DOHH2 (cell line): ENCODE data around the gene MEOX1.

Experiments
- H3F3A ChIP-seq: fragments of 200-600 bp; sonication (generic), shearing (Covaris generic); 2 replicates; pipeline ENCODE4 v1.6.0; 2016; ENCODE audit warnings: antibody characterized with exemption, mild to moderate bottlenecking; ENCODE audit not compliant: control insufficient read depth, insufficient read depth
- H3K27ac ChIP-seq: fragments of 200-600 bp; sonication (generic); 2 replicates; pipeline ENCODE4 v1.5.1; 2014; ENCODE audit warnings: low read depth, mild to moderate bottlenecking, low read length, moderate library complexity
- H3K27me3 ChIP-seq: fragments of 200-600 bp; sonication (generic); 2 replicates; pipeline ENCODE4 v1.6.1; 2014; ENCODE audit warnings: mild to moderate bottlenecking, low read length, mixed read lengths; ENCODE audit not compliant: control insufficient read depth
- H3K36me3 ChIP-seq: fragments of 200-600 bp; sonication (generic); 2 replicates; pipeline ENCODE4 v1.6.1; 2014; ENCODE audit warnings: mild to moderate bottlenecking, low read length, moderate library complexity, mixed read lengths; ENCODE audit not compliant: control insufficient read depth
- H3K4me1 ChIP-seq: fragments of 200-600 bp; sonication (generic); 2 replicates; pipeline ENCODE4 v1.6.1; 2014; ENCODE audit warnings: mild to moderate bottlenecking, low read length, mixed read lengths; ENCODE audit not compliant: control insufficient read depth
- H3K4me2 ChIP-seq: fragments of 200-600 bp; sonication (generic); 2 replicates; pipeline ENCODE4 v1.6.0; 2014; ENCODE audit warnings: mild to moderate bottlenecking, low read length, moderate library complexity
- H3K4me3 ChIP-seq: fragments of 200-600 bp; sonication (generic); 2 replicates; pipeline ENCODE4 v1.5.1; 2014; ENCODE audit warnings: mild to moderate bottlenecking, low read length, mixed read lengths
- H3K79me2 ChIP-seq: fragments of 200-600 bp; sonication (generic); 2 replicates; pipeline ENCODE4 v1.6.1; 2014; ENCODE audit warnings: mild to moderate bottlenecking, low read length, mixed read lengths; ENCODE audit not compliant: control insufficient read depth
- H3K9me2 ChIP-seq: fragments of 200-600 bp; sonication (generic); replicated peaks from 2 replicates; pipeline ENCODE4 v1.6.1; 2014; ENCODE audit warnings: mild to moderate bottlenecking, low read length, mixed read lengths; ENCODE audit not compliant: control insufficient read depth
- H3K9me3 ChIP-seq: fragments of 200-600 bp; sonication (generic); 2 replicates; pipeline ENCODE4 v1.6.1; 2014; ENCODE audit warnings: antibody characterized with exemption, low read length, mixed read lengths; ENCODE audit not compliant: control insufficient read depth, insufficient read depth
- H4K20me1 ChIP-seq: fragments of 200-600 bp; sonication (generic); 2 replicates; pipeline ENCODE4 v1.6.0; 2014; ENCODE audit warnings: low read depth, mild to moderate bottlenecking, antibody characterized with exemption, low read length, moderate library complexity; ENCODE audit not compliant: control insufficient read depth, insufficient read depth
- CTCF ChIP-seq: fragments of 200-600 bp; sonication (generic); IDR thresholded peaks from one replicate; pipeline ENCODE4 v1.5.1; 2014; ENCODE audit warnings: antibody characterized with exemption, mild to moderate bottlenecking, low read depth, low read length; ENCODE audit not compliant: poor library complexity, severe bottlenecking
- EZH2phosphoT487 ChIP-seq: fragments of 200-600 bp; sonication (generic); IDR thresholded peaks from 2 replicates; pipeline ENCODE4 v1.6.1; 2017; ENCODE audit warnings: borderline replicate concordance, mild to moderate bottlenecking, antibody characterized with exemption, low read length, moderate library complexity, mixed read lengths

Gene MEOX1

GRCh38 chr17:43667506-43667905 is 5.8 kb upstream of the MEOX1 start:
- Histone ChIP-seq H4K20me1 (no peaks in the 10 kb centered on the region), H3K79me2 (no peaks in the 10 kb centered on the region), H3K4me1 (no peaks in the 10 kb centered on the region), H3K9me2 (no peaks in the 10 kb centered on the region), H3K4me3 (no peak overlapping the region), H3K4me2 (no peak overlapping the region), H3K9me3 (no peaks in the 10 kb centered on the region), H3K36me3 (no peaks in the 10 kb centered on the region), H3F3A (no peaks in the 10 kb centered on the region), H3K27ac (no peak overlapping the region), H3K27me3 (no peaks in the 10 kb centered on the region)
- TF ChIP-seq CTCF (no peak), EZH2phosphoT487 (no peak)

GRCh38 chr17:43665937-43666236 is 4.2 kb upstream of the MEOX1 start:
- no peaks in the 10 kb centered on the region for H3K27me3 ChIP-seq
- no peaks in the 10 kb centered on the region for H3K79me2 ChIP-seq
- no peaks in the 10 kb centered on the region for H3K9me2 ChIP-seq
- H3K4me1 ChIP-seq: no peaks in the 10 kb centered on the region
- H3K36me3 ChIP-seq: no peaks in the 10 kb centered on the region
- H3K9me3 ChIP-seq: no peaks in the 10 kb centered on the region
- no peak overlapping the region for H3K4me2 ChIP-seq
- H4K20me1 ChIP-seq: no peaks in the 10 kb centered on the region
- TF ChIP-seq CTCF (no peak), EZH2phosphoT487 (no peak)
- H3K27ac ChIP-seq: no peak overlapping the region
- H3K4me3 ChIP-seq: no peak overlapping the region
- H3F3A ChIP-seq: no peaks in the 10 kb centered on the region

- H4K20me1 ChIP-seq: no peaks in the 10 kb centered on the region
- H3K4me1 ChIP-seq: no peaks in the 10 kb centered on the region
- H3K4me3 ChIP-seq: no peak overlapping the region
- H3K4me2 ChIP-seq: no peak overlapping the region
- TF ChIP-seq EZH2phosphoT487 (no peak), CTCF (no peak)
- H3K9me2 ChIP-seq: no peaks in the 10 kb centered on the region
- H3K36me3 ChIP-seq: no peaks in the 10 kb centered on the region
- H3K79me2 ChIP-seq: no peaks in the 10 kb centered on the region
- H3K27me3 ChIP-seq: no peaks in the 10 kb centered on the region
- no peak overlapping the region for H3K27ac ChIP-seq
- H3F3A ChIP-seq: no peaks in the 10 kb centered on the region
- H3K9me3 ChIP-seq: no peaks in the 10 kb centered on the region
These were observed 3.6 kb upstream of the MEOX1 start for GRCh38 chr17:43665084-43665936.
